HepG2 (cell line): Measurements from ENCODE around the gene CASTOR1.

ENCODE experiments used
- ARNT2 ChIP-seq: sonication (generic); formaldehyde crosslinking; IDR thresholded peaks from 2 replicates; pipeline ENCODE4 v1.8.0; 2022; ENCODE audit warnings: mild to moderate bottlenecking, low read depth, missing genetic modification reagents, moderate library complexity
- ARNTL ChIP-seq: sonication (generic); formaldehyde crosslinking; IDR thresholded peaks from 2 replicates; pipeline ENCODE4 v1.4.0; 2020; ENCODE audit warnings: mild to moderate bottlenecking, missing genetic modification reagents
- BHLHE40 ChIP-seq: IDR thresholded peaks from 2 replicates; pipeline ENCODE4 v1.6.1; 2011; ENCODE audit warnings: low read length, improper control_type of control experiment
- FOSL2 ChIP-seq: sonication (generic); formaldehyde crosslinking; IDR thresholded peaks from 2 replicates; pipeline ENCODE4 v1.4.0; 2020; ENCODE audit warnings: missing genetic modification reagents
- POLR2A ChIP-seq, 2 experiments: IDR thresholded peaks; 2 replicates each; pipeline ENCODE4 v1.6.1; 2011; ENCODE audit warnings: low read depth in 2 of 2, low read length in 2 of 2, mild to moderate bottlenecking in 1 of 2, moderate library complexity in 1 of 2; ENCODE audit not compliant: insufficient read depth in 1 of 2
- TBL1XR1 ChIP-seq: fragments of 150-350 bp; IDR thresholded peaks from 2 replicates; pipeline ENCODE4 v1.6.1; 2014; ENCODE audit warnings: borderline replicate concordance, low read length; ENCODE audit not compliant: partially characterized antibody
- ZNF263 ChIP-seq: sonication (generic); formaldehyde crosslinking; IDR thresholded peaks from 2 replicates; pipeline ENCODE4 v1.4.0; 2020; ENCODE audit warnings: missing genetic modification reagents
- ZNF660 ChIP-seq: sonication (generic); formaldehyde crosslinking; IDR thresholded peaks from 2 replicates; pipeline ENCODE4 v1.5.1; 2020; ENCODE audit warnings: mild to moderate bottlenecking, low read depth, missing genetic modification reagents, borderline replicate concordance
- ZNF720 ChIP-seq: sonication (generic); formaldehyde crosslinking; IDR thresholded peaks from 2 replicates; pipeline ENCODE4 v1.4.0; 2020; ENCODE audit warnings: missing genetic modification reagents
- TF ChIP-seq, protein P1 (sequence below), 2 experiments: IDR thresholded peaks; 2 replicates each; pipeline ENCODE4 v1.6.1; 2011 to 2012; ENCODE audit warnings: low read length in 2 of 2, borderline replicate concordance in 1 of 2, low read depth in 1 of 2, mild to moderate bottlenecking in 1 of 2, moderate library complexity in 1 of 2

DNA sequence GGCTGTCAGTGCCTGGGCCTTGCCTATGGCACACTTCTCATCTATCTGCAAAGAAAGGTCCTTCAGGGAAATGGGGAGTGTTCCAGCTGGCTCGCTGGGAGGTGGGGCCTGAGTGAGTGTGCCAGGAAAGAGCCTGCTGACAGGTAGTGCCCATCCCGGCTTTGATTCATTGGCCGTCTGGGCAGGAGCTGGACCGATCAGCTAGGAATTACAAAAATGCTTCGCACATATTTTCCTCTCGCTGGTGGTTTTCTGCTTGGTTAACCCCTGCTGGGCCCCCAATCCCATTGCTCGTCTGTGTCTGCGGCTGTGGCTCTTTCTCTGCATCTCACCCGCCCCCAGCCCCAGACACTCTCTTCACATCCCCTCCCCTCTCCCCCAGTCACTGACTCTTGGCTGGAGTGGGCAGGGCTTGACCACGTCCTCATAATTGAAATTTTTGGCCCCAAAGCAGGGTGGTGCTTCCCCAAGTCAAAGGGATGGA lies 53.6 kb downstream of the CASTOR1 start:
- TF ChIP-seq ZNF263 (CRISPR knock-in tag) = no peak
- TF ChIP-seq FOSL2 (CRISPR knock-in tag) = no peak
- no peak for TF ChIP-seq BHLHE40
- TF ChIP-seq, protein P1, sequence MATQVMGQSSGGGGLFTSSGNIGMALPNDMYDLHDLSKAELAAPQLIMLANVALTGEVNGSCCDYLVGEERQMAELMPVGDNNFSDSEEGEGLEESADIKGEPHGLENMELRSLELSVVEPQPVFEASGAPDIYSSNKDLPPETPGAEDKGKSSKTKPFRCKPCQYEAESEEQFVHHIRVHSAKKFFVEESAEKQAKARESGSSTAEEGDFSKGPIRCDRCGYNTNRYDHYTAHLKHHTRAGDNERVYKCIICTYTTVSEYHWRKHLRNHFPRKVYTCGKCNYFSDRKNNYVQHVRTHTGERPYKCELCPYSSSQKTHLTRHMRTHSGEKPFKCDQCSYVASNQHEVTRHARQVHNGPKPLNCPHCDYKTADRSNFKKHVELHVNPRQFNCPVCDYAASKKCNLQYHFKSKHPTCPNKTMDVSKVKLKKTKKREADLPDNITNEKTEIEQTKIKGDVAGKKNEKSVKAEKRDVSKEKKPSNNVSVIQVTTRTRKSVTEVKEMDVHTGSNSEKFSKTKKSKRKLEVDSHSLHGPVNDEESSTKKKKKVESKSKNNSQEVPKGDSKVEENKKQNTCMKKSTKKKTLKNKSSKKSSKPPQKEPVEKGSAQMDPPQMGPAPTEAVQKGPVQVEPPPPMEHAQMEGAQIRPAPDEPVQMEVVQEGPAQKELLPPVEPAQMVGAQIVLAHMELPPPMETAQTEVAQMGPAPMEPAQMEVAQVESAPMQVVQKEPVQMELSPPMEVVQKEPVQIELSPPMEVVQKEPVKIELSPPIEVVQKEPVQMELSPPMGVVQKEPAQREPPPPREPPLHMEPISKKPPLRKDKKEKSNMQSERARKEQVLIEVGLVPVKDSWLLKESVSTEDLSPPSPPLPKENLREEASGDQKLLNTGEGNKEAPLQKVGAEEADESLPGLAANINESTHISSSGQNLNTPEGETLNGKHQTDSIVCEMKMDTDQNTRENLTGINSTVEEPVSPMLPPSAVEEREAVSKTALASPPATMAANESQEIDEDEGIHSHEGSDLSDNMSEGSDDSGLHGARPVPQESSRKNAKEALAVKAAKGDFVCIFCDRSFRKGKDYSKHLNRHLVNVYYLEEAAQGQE (IDR thresholded peaks at IDR 0.05; ENCODE audit: borderline replicate concordance in 1 of 2, low read depth in 1 of 2, low read length in 2 of 2) = no peak
- TF ChIP-seq ARNTL (CRISPR knock-in tag) = no peak
- no peak for TF ChIP-seq ARNT2
- no peak for TF ChIP-seq ZNF660 (CRISPR knock-in tag)
- no peak for TF ChIP-seq POLR2A (IDR thresholded peaks at IDR 0.05; ENCODE audit: insufficient read depth in 1 of 2, low read depth in 2 of 2, low read length in 2 of 2)
- no peak for TF ChIP-seq ZNF720 (CRISPR knock-in tag)
- TF ChIP-seq TBL1XR1 = no peak
